ENCODE results near the gene UIMC1.
"Not testable (repeated sequence)": the region's sequence is repeated elsewhere in the genome, so short reads cannot be mapped to it uniquely, and the experiment has no call there.

Gene UIMC1

DNA sequence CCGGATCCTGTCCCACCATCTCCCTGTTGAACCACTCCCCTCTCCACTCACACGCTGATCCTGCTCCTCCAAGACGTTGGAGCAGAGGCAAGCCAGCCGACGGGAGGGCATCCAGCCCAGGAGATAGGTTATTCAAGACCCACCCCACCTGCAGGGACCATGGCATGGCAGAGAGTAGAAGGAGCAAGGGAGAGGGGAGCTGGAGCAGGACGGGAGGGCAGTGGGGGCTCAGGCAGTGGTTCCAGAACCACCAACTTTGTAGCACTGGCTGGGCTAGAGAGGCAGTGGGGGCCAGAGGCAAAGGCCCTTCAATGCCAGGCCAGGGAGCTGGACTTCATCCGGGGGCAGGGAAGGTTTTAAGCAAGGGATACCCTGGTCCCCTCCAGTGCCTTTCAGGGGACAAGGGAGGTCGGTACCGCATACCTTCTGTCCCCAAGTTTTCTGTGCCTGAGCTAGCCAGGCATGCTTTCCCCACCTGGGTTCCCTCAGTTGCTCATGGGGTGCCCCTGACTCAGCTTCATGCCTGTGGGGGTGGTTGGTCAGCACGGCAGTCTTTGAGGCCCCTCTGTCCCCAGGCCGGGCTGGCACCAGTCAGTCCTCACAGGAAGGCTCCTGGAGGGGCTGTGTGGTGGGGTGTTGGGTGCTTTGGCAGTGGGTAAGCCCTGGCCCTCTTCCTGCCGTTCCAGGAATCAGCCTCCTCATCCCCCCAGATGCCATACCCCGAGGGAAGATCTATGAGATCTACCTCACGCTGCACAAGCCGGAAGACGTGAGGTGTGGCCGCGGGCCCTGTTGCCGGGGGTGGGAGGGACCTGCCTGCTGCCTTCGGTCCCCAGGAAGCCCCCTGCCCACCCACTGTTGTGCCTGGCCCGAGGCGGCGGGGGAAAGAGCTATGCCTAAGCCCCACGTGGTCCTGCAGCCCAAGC lies 129.8 kb downstream of the UIMC1 start:
- Histone ChIP-seq H3K27me3 (replicated peaks; ENCODE audit: control insufficient read depth, insufficient read depth, low read length, poor library complexity, severe bottlenecking) (peaks cover 6% of the 10 kb centered on the region), H3K27ac (ENCODE audit: insufficient read depth, low read length, poor library complexity, severe bottlenecking) (no peak overlapping the region), H3K36me3 (ENCODE audit: control insufficient read depth, insufficient read depth, low read length) (no peaks in the 10 kb centered on the region), H3K4me1 (ENCODE audit: control insufficient read depth, insufficient read depth, low read length, poor library complexity, severe bottlenecking) (no peaks in the 10 kb centered on the region), H3K9me3 (ENCODE audit: control insufficient read depth, low read length) (no peaks in the 10 kb centered on the region), H3K4me3 (ENCODE audit: insufficient read depth, low read depth, low read length, poor library complexity, severe bottlenecking) (no peak overlapping the region)
- no peak for DNase-seq

DNA sequence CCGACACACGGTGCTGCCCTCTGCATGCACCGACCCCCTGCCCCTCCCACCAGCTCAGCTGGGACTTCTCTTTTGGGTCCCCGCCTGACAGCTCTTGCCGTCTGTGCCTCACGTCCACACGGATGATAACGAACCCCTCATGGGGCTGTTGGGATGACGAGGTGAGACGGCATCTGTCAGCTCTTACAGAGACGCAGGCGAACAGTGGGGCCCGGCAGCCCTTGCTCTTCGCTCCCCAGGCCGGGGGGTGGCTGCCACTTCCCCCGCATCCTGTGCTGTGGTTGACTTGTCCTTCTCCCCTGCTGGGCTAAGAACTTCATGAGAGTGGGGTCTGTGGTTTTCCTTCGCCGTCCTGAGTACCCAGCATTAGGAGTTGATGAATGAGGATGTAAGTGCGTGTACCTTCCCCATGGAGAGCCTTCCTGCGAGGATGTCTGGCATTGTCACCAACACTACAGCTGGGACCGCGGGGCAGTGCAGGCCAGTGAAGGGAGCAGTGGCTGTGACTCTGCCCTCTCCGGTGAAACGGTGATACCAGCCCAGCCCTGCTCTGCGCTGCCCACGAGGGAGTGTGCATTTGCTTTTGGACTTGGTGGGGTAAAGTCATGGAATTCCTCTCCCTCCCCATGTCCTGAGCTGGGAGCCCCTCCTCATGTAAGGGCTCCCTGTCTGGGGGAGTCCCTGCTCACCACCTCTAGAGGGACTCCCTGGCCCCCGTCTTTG lies 130.6 kb downstream of the UIMC1 start:
- Histone ChIP-seq H3K27me3 (replicated peaks; ENCODE audit: control insufficient read depth, insufficient read depth, low read length, poor library complexity, severe bottlenecking) (peaks cover 6% of the 10 kb centered on the region), H3K4me1 (ENCODE audit: control insufficient read depth, insufficient read depth, low read length, poor library complexity, severe bottlenecking) (no peaks in the 10 kb centered on the region), H3K9me3 (ENCODE audit: control insufficient read depth, low read length) (no peaks in the 10 kb centered on the region), H3K4me3 (ENCODE audit: insufficient read depth, low read depth, low read length, poor library complexity, severe bottlenecking) (no peak overlapping the region), H3K27ac (ENCODE audit: insufficient read depth, low read length, poor library complexity, severe bottlenecking) (no peak overlapping the region), H3K36me3 (ENCODE audit: control insufficient read depth, insufficient read depth, low read length) (no peaks in the 10 kb centered on the region)
- no peak for DNase-seq

DNA sequence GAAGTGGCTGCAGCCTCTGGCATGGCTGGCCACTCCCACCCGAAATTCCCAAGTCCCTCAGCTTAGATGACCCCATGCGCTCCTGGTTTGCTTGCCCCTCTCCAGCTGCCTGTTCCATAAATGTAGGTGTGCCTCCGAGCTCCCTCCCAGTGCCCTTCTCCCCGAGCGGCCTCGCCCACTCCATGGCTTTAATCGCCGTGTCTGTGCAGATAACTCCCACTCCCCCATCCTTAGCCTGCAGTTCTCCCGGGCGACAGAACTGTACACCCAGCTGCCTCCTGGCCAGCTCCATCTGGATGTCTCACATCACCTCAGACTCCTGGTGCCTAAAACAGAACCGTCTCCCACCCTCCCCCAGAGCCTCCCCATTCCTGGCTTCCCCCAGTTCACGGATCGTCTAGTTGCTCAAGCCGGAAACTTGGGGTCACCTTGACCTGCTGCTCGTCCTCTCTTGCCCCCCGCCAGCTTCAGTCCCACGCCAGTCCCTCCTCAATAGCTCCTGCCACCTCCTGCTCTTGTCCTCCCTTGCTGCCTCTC lies 131.5 kb downstream of the UIMC1 start:
- Histone ChIP-seq H3K27me3 (replicated peaks; ENCODE audit: control insufficient read depth, insufficient read depth, low read length, poor library complexity, severe bottlenecking) (peaks cover 6% of the 10 kb centered on the region), H3K4me3 (ENCODE audit: insufficient read depth, low read depth, low read length, poor library complexity, severe bottlenecking) (no peak overlapping the region), H3K27ac (ENCODE audit: insufficient read depth, low read length, poor library complexity, severe bottlenecking) (no peak overlapping the region), H3K9me3 (ENCODE audit: control insufficient read depth, low read length) (no peaks in the 10 kb centered on the region), H3K36me3 (ENCODE audit: control insufficient read depth, insufficient read depth, low read length) (no peaks in the 10 kb centered on the region), H3K4me1 (ENCODE audit: control insufficient read depth, insufficient read depth, low read length, poor library complexity, severe bottlenecking) (no peaks in the 10 kb centered on the region)
- no peak for DNase-seq

DNA sequence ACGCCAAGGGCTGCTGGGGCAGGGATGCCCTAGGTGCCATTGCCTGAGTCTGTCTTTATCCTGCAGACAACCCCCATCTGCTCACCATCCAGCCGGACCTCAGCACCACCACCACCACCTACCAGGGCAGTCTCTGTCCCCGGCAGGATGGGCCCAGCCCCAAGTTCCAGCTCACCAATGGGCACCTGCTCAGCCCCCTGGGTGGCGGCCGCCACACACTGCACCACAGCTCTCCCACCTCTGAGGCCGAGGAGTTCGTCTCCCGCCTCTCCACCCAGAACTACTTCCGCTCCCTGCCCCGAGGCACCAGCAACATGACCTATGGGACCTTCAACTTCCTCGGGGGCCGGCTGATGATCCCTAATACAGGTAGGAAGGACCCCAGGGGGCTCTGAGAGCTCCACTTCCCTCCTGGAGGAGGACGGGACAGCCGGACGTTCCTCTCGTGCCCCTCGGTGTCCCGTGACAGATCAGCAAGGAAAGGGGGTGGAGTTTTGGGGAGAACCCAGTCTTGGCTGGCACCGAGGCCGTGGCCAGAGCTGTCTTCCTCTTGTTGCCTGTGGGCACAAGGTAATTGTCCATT lies 132.3 kb downstream of the UIMC1 start:
- no peak for DNase-seq
- no peaks in the 10 kb centered on the region for H3K36me3 ChIP-seq (ENCODE audit: control insufficient read depth, insufficient read depth, low read length)
- no peaks in the 10 kb centered on the region for H3K4me1 ChIP-seq (ENCODE audit: control insufficient read depth, insufficient read depth, low read length, poor library complexity, severe bottlenecking)
- H3K27ac ChIP-seq (ENCODE audit: insufficient read depth, low read length, poor library complexity, severe bottlenecking), result no peak overlapping the region
- no peaks in the 10 kb centered on the region for H3K9me3 ChIP-seq (ENCODE audit: control insufficient read depth, low read length)
- H3K4me3 ChIP-seq (ENCODE audit: insufficient read depth, low read depth, low read length, poor library complexity, severe bottlenecking), result no peak overlapping the region
- H3K27me3 ChIP-seq (replicated peaks; ENCODE audit: control insufficient read depth, insufficient read depth, low read length, poor library complexity, severe bottlenecking), result peaks cover 6% of the 10 kb centered on the region

DNA sequence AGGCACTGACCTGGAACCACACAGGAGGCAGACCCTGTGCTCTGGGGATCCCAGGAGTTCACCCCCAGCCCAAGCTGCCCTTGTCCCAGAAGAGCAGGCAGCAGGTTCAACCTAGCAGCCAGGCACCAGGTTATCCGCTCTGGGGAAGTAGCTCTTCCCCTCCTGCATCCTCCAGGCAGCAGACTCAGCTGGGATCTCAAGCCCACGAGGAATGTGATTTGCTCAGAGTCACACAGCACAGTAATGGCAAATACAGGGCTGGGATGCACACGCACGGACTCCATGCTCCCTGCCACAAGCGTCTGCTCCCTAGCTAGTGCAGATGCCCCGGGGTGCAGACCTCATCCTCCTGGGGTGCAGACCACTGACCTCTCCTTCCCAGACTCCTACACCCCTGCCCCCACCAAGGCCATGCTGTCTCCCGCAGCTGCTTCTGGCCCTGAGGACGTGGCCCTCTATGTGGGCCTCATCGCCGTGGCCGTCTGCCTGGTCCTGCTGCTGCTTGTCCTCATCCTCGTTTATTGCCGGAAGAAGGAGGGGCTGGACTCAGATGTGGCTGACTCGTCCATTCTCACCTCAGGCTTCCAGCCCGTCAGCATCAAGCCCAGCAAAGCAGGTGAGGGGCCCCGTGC lies 132.9 kb downstream of the UIMC1 start:
- Histone ChIP-seq H3K9me3 (ENCODE audit: control insufficient read depth, low read length) (no peaks in the 10 kb centered on the region), H3K27me3 (replicated peaks; ENCODE audit: control insufficient read depth, insufficient read depth, low read length, poor library complexity, severe bottlenecking) (peaks cover 6% of the 10 kb centered on the region), H3K27ac (ENCODE audit: insufficient read depth, low read length, poor library complexity, severe bottlenecking) (no peak overlapping the region), H3K36me3 (ENCODE audit: control insufficient read depth, insufficient read depth, low read length) (no peaks in the 10 kb centered on the region), H3K4me1 (ENCODE audit: control insufficient read depth, insufficient read depth, low read length, poor library complexity, severe bottlenecking) (no peaks in the 10 kb centered on the region), H3K4me3 (ENCODE audit: insufficient read depth, low read depth, low read length, poor library complexity, severe bottlenecking) (no peak overlapping the region)
- DNase-seq, result no peak

DNA sequence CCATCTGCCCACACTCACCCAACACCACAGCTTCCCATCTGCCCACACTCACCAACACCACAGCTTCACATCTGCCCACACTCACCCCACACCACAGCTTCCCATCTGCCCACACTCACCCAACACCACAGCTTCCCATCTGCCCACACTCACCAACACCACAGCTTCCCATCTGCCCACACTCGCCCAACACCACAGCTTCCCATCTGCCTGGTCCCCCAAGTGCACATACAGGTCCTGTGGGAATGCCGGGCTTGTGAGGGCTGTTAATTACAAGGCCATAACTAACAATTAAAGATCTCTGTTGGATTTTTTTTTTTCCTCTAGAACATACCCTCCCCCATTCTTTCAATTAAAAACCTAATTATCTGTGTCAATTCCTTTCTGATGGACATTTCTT lies 133.6 kb downstream of the UIMC1 start:
- H3K36me3 ChIP-seq (ENCODE audit: control insufficient read depth, insufficient read depth, low read length); H3K4me3 ChIP-seq (ENCODE audit: insufficient read depth, low read depth, low read length, poor library complexity, severe bottlenecking); H3K9me3 ChIP-seq (ENCODE audit: control insufficient read depth, low read length); DNase-seq; H3K27ac ChIP-seq (ENCODE audit: insufficient read depth, low read length, poor library complexity, severe bottlenecking); H3K27me3 ChIP-seq (replicated peaks; ENCODE audit: control insufficient read depth, insufficient read depth, low read length, poor library complexity, severe bottlenecking); H3K4me1 ChIP-seq (ENCODE audit: control insufficient read depth, insufficient read depth, low read length, poor library complexity, severe bottlenecking): not testable (repeated sequence)

DNA sequence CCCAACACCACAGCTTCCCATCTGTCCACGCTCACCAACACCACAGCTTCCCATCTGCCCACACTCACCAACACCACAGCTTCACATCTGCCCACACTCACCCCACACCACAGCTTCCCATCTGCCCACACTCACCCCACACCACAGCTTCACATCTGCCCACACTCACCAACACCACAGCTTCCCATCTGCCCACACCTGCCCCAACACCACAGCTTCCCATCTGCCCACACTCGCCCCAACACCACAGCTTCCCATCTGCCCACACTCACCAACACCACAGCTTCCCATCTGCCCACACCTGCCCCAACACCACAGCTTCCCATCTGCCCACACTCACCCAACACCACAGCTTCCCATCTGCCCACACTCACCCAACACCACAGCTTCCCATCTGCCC lies 134.0 kb downstream of the UIMC1 start:
- not testable (repeated sequence) for DNase-seq; H3K4me3 ChIP-seq (ENCODE audit: insufficient read depth, low read depth, low read length, poor library complexity, severe bottlenecking); H3K27ac ChIP-seq (ENCODE audit: insufficient read depth, low read length, poor library complexity, severe bottlenecking); H3K36me3 ChIP-seq (ENCODE audit: control insufficient read depth, insufficient read depth, low read length); H3K27me3 ChIP-seq (replicated peaks; ENCODE audit: control insufficient read depth, insufficient read depth, low read length, poor library complexity, severe bottlenecking); H3K9me3 ChIP-seq (ENCODE audit: control insufficient read depth, low read length); H3K4me1 ChIP-seq (ENCODE audit: control insufficient read depth, insufficient read depth, low read length, poor library complexity, severe bottlenecking)

DNA sequence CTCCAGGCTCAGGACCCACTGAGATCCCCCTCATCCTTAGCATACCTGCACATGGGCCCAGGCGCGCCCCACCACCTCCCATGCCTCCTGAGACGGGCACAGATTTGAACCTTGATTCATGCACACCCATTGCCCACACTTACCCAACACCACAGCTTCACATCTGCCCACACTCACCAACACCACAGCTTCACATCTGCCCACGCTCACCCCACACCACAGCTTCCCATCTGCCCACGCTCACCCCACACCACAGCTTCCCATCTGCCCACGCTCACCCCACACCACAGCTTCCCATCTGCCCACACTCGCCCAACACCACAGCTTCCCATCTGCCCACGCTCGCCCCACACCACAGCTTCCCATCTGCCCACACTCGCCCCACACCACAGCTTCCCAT lies 135.9 kb downstream of the UIMC1 start:
- not testable (repeated sequence) for H3K27ac ChIP-seq (ENCODE audit: insufficient read depth, low read length, poor library complexity, severe bottlenecking); H3K9me3 ChIP-seq (ENCODE audit: control insufficient read depth, low read length); DNase-seq; H3K4me3 ChIP-seq (ENCODE audit: insufficient read depth, low read depth, low read length, poor library complexity, severe bottlenecking); H3K27me3 ChIP-seq (replicated peaks; ENCODE audit: control insufficient read depth, insufficient read depth, low read length, poor library complexity, severe bottlenecking); H3K36me3 ChIP-seq (ENCODE audit: control insufficient read depth, insufficient read depth, low read length); H3K4me1 ChIP-seq (ENCODE audit: control insufficient read depth, insufficient read depth, low read length, poor library complexity, severe bottlenecking)

DNA sequence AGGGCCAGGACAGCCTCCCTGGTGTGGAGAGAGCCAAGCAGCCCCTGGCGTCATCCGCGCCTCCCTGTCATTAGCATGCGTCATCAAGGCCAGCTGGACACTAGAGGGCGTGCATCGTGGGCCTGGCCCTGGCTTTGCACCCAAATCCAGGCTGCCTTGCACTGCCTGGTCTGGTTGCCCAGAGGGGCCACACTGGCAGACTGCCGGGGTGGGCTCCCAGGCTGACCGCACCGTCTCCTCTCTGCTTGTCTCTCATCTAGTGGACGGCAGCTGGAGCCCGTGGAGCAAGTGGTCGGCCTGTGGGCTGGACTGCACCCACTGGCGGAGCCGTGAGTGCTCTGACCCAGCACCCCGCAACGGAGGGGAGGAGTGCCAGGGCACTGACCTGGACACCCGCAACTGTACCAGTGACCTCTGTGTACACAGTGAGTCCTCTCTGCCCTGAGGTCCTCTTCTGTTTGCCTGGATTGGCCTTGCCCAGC lies 136.4 kb downstream of the UIMC1 start:
- Histone ChIP-seq H3K4me3 (ENCODE audit: insufficient read depth, low read depth, low read length, poor library complexity, severe bottlenecking) (no peak overlapping the region), H3K36me3 (ENCODE audit: control insufficient read depth, insufficient read depth, low read length) (no peaks in the 10 kb centered on the region), H3K27ac (ENCODE audit: insufficient read depth, low read length, poor library complexity, severe bottlenecking) (no peak overlapping the region), H3K4me1 (ENCODE audit: control insufficient read depth, insufficient read depth, low read length, poor library complexity, severe bottlenecking) (no peaks in the 10 kb centered on the region), H3K9me3 (ENCODE audit: control insufficient read depth, low read length) (no peaks in the 10 kb centered on the region), H3K27me3 (replicated peaks; ENCODE audit: control insufficient read depth, insufficient read depth, low read length, poor library complexity, severe bottlenecking) (peaks cover 8% of the 10 kb centered on the region)
- no peak for DNase-seq
